ENCODE measurements around the gene FAM193B. TPM values are rescaled to one million over a fixed set of nuclear protein-coding genes. Genes with fewer than 3 reads are reported as not detected.
A peak's percentile ranks its signal among the peaks of the same experiment; 100 is the strongest.

Gene FAM193B
- total RNA-seq, 1 donor from 2014 or later, result 72.4 TPM

GRCh38 chr5:177509991-177510566 is 44.3 kb downstream of the FAM193B start:
- Histone ChIP-seq H3K27me3 (no peaks in the 10 kb centered on the region), H3K27ac (no peak overlapping the region), H3K4me3 (peak overlapping the region in 1 of 2 donors; percentile 19), H3K9me3 (no peaks in the 10 kb centered on the region), H3K36me3 (peaks cover 0 to 44% of the 10 kb centered on the region in 2 donors), H3K4me1 (peaks cover 5% of the 10 kb centered on the region)
- DNase-seq (ENCODE audit: extremely low spot score in 2 of 2), result no peak
- TF ChIP-seq POLR2A (IDR thresholded peaks at IDR 0.05), result no peak
- intact Hi-C loops (cut with DNase I), result no loop called here

DNA sequence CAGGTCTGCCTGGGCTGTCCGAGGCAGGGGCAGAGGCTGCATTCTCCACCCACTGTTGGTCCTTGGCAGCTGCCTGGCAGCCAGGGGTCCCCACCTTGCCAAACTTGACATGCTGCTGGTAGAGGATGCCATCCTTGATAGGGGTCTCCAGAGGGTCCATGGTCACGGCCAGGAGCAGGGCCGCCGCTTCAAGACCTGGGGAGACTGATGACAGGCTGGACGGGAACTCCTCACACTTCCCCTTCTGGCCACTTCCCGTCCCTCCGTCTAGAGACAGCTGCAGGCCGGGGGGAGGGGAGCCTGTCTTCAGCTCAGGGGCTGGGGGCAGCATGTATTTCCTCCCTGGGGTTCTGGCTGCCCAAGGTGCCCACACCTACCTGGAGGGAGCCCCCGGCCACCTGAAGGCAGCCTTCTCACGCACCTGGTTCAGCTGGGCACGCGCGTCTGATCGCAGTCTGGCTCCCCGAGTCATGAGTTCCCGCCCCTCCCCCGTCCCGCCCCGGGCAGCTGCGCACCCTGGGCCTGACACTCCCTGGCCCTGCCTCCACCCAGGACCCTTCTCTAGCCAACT is 44.9 kb downstream of the FAM193B start, which contains the start of gene DOK3:
Gene DOK3 (minus strand): TSS at position 446 of the 571 bp plus-strand sequence. CDS start 286 bp downstream, at position 160.
- H3K4me3 ChIP-seq, result peak within 1 kb of the TSS in 1 of 2 donors; percentile 19
- H3K4me1 ChIP-seq, result peaks cover 5% of the 10 kb centered on the region
- no peak for DNase-seq (ENCODE audit: extremely low spot score in 2 of 2)
- H3K27ac ChIP-seq, result no peak within 1 kb of the TSS
- H3K9me3 ChIP-seq, result no peaks in the 10 kb centered on the region
- no peaks in the 10 kb centered on the region for H3K27me3 ChIP-seq
- H3K36me3 ChIP-seq, result peaks cover 0 to 38% of the 10 kb centered on the region in 2 donors
- no peak for TF ChIP-seq POLR2A (IDR thresholded peaks at IDR 0.05)
- TF ChIP-seq POLR2AphosphoS5 (IDR thresholded peaks at IDR 0.05; ENCODE audit: insufficient read depth in 1 of 2, low read depth in 1 of 2), result no peak
- TF ChIP-seq CTCF (IDR thresholded peaks at IDR 0.05), result no peak
- intact Hi-C loops (cut with DNase I), result no loop called here

DNA sequence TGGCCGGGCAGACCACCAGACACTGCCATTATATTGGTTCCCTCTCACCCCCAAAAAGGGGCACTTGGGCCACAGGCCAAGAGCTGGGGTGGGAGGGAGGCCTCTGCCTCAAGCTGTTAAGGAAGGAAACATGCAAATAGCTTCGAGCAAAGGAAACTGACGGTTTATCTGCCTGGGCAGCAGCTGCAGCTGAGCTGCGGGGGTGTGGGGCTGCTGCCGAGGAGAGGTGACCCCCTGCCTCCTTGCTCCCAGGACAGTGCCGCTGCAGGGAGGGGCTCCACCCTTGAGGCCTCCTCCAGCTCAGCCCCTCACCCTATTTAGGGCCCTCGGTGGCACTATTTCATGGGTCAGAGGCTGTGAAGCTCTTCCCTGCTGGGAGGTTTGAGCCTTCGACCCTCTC is 45.5 kb downstream of the FAM193B start:
- intact Hi-C loops (cut with DNase I), result no loop called here
- Histone ChIP-seq H3K9me3 (no peaks in the 10 kb centered on the region), H3K27ac (no peak overlapping the region), H3K4me1 (peaks cover 5% of the 10 kb centered on the region), H3K27me3 (no peaks in the 10 kb centered on the region), H3K36me3 (peaks cover 0 to 32% of the 10 kb centered on the region in 2 donors), H3K4me3 (peak overlapping the region in 1 of 2 donors; percentile 19)
- no peak for TF ChIP-seq POLR2AphosphoS5 (IDR thresholded peaks at IDR 0.05; ENCODE audit: insufficient read depth in 1 of 2, low read depth in 1 of 2)
- TF ChIP-seq POLR2A (IDR thresholded peaks at IDR 0.05), result no peak
- no peak for TF ChIP-seq CTCF (IDR thresholded peaks at IDR 0.05)
- DNase-seq (ENCODE audit: extremely low spot score in 2 of 2), result no peak

DNA sequence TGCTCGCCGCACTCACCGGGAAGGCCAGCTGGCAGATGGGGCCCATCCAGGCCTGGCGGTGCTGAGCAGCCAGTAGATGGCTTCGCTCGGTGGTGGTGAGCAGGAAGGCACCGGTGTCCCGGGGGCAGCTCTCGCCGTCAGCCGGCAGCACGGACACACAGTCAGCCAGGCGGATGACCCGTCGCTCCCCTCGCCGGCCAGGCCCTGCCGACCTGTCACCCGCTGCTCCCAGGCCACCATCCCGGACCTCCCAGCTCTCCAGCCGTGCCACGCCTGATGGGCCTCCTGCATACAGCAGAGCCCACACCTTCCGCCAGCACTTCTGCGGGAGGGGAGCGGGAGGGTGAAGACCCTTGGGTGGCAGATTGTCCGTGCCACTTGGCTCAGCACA is 46.1 kb downstream of the FAM193B start:
- no peak overlapping the region for H3K27ac ChIP-seq
- peak overlapping the region in 1 of 2 donors; percentile 19 for H3K4me3 ChIP-seq
- intact Hi-C loops (cut with DNase I), result no loop called here

DNA sequence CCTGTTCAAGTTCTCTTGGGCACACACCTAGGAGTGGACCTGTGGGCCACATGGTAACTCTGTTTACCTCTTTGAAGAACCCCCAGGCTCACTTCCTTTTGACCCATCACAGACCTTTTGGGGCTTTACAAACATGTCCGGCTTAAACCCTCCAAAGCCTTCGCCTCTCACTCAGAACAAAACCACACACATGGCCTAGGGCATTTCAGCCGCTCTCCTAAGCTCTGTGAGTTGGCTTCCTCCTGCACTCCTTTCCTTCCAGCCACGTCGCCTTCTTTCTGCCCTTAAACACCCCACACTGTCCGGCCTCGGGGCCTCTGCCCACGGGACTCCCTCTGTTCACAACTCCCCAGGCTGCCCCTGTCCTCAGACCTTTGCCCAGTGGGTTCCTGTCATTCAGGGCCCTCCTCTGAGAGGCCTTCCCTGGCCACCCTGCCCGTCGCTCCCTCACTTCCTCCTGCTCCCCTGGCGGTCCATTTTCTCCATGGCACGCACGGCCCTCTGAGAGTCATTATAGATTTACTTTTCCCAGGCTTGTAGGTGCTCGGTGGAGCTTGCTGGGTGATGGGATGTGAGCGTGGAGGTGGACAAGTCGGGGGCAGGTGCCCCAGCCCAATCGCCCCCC is 46.7 kb downstream of the FAM193B start:
- intact Hi-C loops (cut with DNase I), result no loop called here
- no peak overlapping the region for H3K27ac ChIP-seq
- H3K27me3 ChIP-seq, result no peaks in the 10 kb centered on the region
- peaks cover 0 to 20% of the 10 kb centered on the region in 2 donors for H3K36me3 ChIP-seq
- H3K4me3 ChIP-seq, result no peak overlapping the region
- peaks cover 5% of the 10 kb centered on the region for H3K4me1 ChIP-seq
- DNase-seq (ENCODE audit: extremely low spot score in 2 of 2), result no peak
- H3K9me3 ChIP-seq, result no peaks in the 10 kb centered on the region
- TF ChIP-seq CTCF (IDR thresholded peaks at IDR 0.05) (no peak), POLR2AphosphoS5 (IDR thresholded peaks at IDR 0.05; ENCODE audit: insufficient read depth in 1 of 2, low read depth in 1 of 2) (no peak), POLR2A (IDR thresholded peaks at IDR 0.05) (no peak)

More for the DNA sequence above, 46.1 kb downstream of the FAM193B start:
- no peaks in the 10 kb centered on the region for H3K27me3 ChIP-seq
- H3K36me3 ChIP-seq, result peaks cover 0 to 25% of the 10 kb centered on the region in 2 donors
- H3K4me1 ChIP-seq, result peaks cover 5% of the 10 kb centered on the region
- no peak for TF ChIP-seq CTCF (IDR thresholded peaks at IDR 0.05)
- no peak for TF ChIP-seq POLR2A (IDR thresholded peaks at IDR 0.05)
- no peak for TF ChIP-seq POLR2AphosphoS5 (IDR thresholded peaks at IDR 0.05; ENCODE audit: insufficient read depth in 1 of 2, low read depth in 1 of 2)
- no peaks in the 10 kb centered on the region for H3K9me3 ChIP-seq
- no peak for DNase-seq (ENCODE audit: extremely low spot score in 2 of 2)

Measured in vagina (tissue), 2 donors.